BJ (cell line): ENCODE measurements around the gene SYNJ2. TPM values are rescaled to one million over a fixed set of nuclear protein-coding genes. Genes with fewer than 3 reads are reported as not detected.

ENCODE experiments used
- CTCF ChIA-PET: fragments of 350-600 bp; formaldehyde crosslinking; extraction: SDS; loops from one replicate; lab custom pipeline; 2021; ENCODE audit warnings: antibody characterized with exemption, inconsistent platforms; lab: Yijun Ruan, JAX
- POLR2A ChIA-PET: fragments of 300-600 bp; sonication (Branson Sonifier 250); formaldehyde crosslinking; extraction: SDS; loops from one replicate; lab custom pipeline; 2021; ENCODE audit warnings: antibody characterized with exemption; lab: Charles Lee
- DNase-seq: peaks from one replicate; pipeline ENCODE4 v3.0.0-alpha.2; 2011; ENCODE audit warnings: low read depth
- H3K27me3 ChIP-seq: 2 replicates; pipeline ENCODE4 v1.6.0; 2011; ENCODE audit warnings: low read length; ENCODE audit not compliant: control insufficient read depth, insufficient read depth
- H3K36me3 ChIP-seq: 2 replicates; pipeline ENCODE4 v1.5.1; 2011; ENCODE audit warnings: low read length; ENCODE audit not compliant: control insufficient read depth, insufficient read depth
- H3K4me3 ChIP-seq: 2 replicates; pipeline ENCODE4 v1.5.1; 2011; ENCODE audit warnings: low read depth, mild to moderate bottlenecking, control low read depth, low read length
- polyA plus RNA-seq: library from polyadenylated mRNA; depleted of rRNA; stranded (reverse); fragments of >200 nt; gene quantifications from 2 replicates; pipeline ENCODE4 v1.2.3, GENCODE V29; 2011
- TF ChIP-seq, protein P1 (sequence below): IDR thresholded peaks from 2 replicates; pipeline ENCODE4 v1.5.1; 2011; ENCODE audit warnings: low read depth, mild to moderate bottlenecking, control low read depth, inconsistent platforms, low read length, moderate library complexity; ENCODE audit not compliant: insufficient read depth

The SYNJ2 gene
- polyA plus RNA-seq, 1 experiment: 29.9 TPM

DNA sequence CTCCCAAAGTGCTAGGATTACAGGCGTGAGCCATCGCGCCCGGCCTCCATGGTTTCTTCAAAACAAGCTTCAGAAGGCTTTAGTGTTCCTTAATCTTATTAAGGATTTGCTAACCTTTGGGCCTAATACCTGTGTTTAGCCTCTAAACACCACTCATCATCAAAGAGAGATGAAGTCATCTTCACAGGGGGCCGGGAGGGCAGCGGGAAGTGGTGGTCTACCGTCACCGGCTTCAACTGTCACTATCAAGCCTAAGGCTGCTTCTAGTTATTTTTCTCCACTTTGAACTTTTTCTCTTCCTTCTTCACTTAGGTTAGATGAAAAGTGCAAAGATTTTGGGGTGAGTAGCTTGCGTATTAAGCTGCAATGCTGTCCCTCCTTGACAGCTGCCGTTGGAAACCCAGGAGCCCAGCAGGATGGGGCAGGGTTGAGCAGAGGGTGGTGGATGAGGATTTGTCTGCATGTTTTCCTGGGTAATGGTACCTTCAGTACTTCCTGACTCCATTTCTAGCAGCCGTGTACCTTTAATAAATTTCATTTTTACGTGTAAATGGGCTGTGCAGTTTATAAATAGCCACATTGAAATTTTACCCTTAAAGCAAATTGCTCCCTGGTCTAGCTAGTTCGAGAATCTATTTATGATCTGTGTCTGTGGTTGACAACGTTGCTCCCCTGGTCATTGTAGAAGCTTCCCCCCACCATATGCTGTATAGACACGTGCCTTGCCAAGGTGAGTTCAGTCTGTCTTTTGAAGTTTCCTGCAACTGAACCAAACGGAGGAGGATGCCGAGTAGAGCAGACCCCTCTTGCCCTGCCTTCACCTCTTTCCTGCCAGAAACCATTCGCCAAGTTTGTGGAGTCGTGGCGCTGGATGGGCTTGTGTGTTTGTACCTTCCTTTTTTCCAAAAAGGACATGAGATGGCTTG, 64.8 kb downstream of the SYNJ2 start:
- CTCF ChIA-PET: interaction anchor here (0.9 to 1.4 kb wide), 5 partner anchors 14 to 62 kb away, joined by 3 to 4 read pairs (median 3); no protein-coding TSS in a partner anchor
- no peak for DNase-seq
- H3K4me3 ChIP-seq: no peak overlapping the region
- H3K27me3 ChIP-seq: no peaks in the 10 kb centered on the region
- POLR2A ChIA-PET: no interaction called here
- peaks cover 16% of the 10 kb centered on the region for H3K36me3 ChIP-seq
- TF ChIP-seq, protein P1, sequence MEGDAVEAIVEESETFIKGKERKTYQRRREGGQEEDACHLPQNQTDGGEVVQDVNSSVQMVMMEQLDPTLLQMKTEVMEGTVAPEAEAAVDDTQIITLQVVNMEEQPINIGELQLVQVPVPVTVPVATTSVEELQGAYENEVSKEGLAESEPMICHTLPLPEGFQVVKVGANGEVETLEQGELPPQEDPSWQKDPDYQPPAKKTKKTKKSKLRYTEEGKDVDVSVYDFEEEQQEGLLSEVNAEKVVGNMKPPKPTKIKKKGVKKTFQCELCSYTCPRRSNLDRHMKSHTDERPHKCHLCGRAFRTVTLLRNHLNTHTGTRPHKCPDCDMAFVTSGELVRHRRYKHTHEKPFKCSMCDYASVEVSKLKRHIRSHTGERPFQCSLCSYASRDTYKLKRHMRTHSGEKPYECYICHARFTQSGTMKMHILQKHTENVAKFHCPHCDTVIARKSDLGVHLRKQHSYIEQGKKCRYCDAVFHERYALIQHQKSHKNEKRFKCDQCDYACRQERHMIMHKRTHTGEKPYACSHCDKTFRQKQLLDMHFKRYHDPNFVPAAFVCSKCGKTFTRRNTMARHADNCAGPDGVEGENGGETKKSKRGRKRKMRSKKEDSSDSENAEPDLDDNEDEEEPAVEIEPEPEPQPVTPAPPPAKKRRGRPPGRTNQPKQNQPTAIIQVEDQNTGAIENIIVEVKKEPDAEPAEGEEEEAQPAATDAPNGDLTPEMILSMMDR: no peak

DNA sequence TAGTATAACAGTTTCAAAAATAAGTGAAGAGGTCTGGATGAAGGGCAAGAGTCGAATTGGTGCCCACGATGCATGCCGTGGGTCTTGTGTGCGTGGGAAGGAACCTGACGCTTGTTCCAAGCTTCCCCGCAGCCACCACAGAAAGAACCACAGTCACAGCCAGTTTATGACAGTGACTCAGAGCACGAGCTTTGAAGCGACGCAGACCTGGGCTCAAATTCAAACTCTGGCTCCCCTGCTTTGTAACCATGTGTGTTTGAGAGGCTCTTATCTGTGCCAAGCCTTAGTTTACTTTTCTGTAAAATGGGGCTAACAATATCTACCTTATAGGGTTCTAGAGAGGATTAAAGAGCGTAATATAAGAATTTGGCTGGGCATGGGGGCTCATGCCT, 65.5 kb downstream of the SYNJ2 start:
- TF ChIP-seq, protein P1: no peak
- no peak overlapping the region for H3K4me3 ChIP-seq
- ChIA-PET POLR2A (no interaction called here), CTCF (interaction anchor here (1.0 to 1.4 kb wide), 5 partner anchors 13 to 63 kb away, joined by 3 to 4 read pairs (median 3); no protein-coding TSS in a partner anchor)
- DNase-seq: peak; percentile 81
- peaks cover 16% of the 10 kb centered on the region for H3K36me3 ChIP-seq
- no peaks in the 10 kb centered on the region for H3K27me3 ChIP-seq

DNA sequence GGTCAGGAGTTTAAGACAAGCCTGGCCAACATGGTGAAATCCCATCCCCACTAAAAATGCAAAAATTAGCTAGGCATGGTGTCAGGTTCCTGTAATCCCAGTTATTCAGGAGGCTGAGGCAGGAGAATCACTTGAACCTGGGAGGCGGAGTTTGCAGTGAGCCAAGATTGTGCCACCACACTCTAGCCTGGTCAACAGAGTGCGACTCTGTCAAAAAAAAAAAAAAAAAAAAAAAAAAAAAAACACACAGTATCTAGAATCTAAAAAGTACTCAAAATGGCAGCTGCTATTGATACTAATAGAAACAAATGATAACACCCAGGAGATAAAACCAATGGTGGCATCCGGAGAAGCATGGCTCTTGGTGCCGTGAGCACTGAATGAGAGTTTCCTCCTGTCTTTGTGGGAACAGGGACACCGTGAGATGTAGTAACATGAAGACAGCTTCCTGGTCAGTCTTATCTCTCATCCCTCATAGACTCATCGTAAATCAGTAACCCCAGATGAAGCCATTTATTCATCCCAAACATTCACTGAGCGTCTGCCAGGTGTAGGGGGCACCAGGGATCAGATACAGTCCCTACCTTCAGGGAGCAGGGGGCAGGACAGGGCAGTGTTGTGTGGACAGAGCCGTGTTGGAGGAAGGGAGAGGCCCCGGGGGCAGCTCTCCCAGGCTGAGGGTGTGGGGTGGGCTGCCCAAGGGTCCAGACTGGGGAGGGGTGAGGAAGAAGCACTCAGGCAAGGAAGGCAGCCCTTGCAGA, 66.1 kb downstream of the SYNJ2 start:
- Histone ChIP-seq H3K27me3 (no peaks in the 10 kb centered on the region), H3K4me3 (no peak overlapping the region), H3K36me3 (peaks cover 16% of the 10 kb centered on the region)
- TF ChIP-seq, protein P1: no peak
- ChIA-PET POLR2A (no interaction called here), CTCF (interaction anchor here (0.7 to 1.4 kb wide), 5 partner anchors 16 to 549 kb away, joined by 3 to 5 read pairs (median 3); no protein-coding TSS in a partner anchor)
- DNase-seq: no peak

DNA sequence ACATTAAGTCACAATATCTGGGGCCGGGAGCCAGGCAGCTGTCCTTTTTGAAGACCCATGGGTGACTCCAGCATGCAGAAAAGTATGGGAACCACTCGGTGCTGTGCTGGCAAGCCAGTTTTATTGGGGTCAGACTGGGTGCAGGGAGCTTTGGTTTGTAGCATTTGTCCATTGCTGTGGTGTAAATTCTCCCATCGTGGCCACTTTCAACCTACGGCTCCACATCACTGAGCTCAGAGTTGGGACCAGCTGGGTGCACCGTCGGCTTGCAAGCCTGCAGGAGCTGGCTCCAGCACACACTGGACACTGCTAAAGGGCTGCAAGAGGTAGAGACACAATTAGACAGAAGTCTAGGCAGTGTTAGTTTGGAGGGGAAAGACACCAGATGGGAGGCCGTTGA, 66.9 kb downstream of the SYNJ2 start:
- no peaks in the 10 kb centered on the region for H3K27me3 ChIP-seq
- H3K36me3 ChIP-seq: peaks cover 12% of the 10 kb centered on the region
- CTCF ChIA-PET: interaction anchor here (0.7 to 1.1 kb wide), 2 partner anchors 23 to 550 kb away, joined by 3 to 5 read pairs; no protein-coding TSS in a partner anchor
- TF ChIP-seq, protein P1: no peak
- POLR2A ChIA-PET: no interaction called here
- no peak overlapping the region for H3K4me3 ChIP-seq
- no peak for DNase-seq
